Uterus (tissue), 4 donors: ENCODE measurements around the gene SUMO2. TPM values are rescaled to one million over a fixed set of nuclear protein-coding genes. Genes with fewer than 3 reads are reported as not detected.

Experiments
- DNase-seq, 2 donors: peaks; one replicate each; pipeline ENCODE4 v3.0.0-alpha.2; 2019 to 2020
- H3K27ac ChIP-seq, 2 donors: fragments of 200-600 bp; sonication (generic); 1 replicate in 1 of 2; 2 replicates in 1 of 2; pipeline ENCODE4 v1.5.1; 2016 to 2018
- H3K27me3 ChIP-seq, 2 donors: fragments of 200-600 bp; sonication (generic); one replicate each; pipeline ENCODE4 v1.5.1; 2018 to 2019; ENCODE audit warnings: control low read depth in 1 of 2
- H3K36me3 ChIP-seq, 2 donors: fragments of 200-600 bp; sonication (generic); one replicate each; pipeline ENCODE4 v1.5.1; 2019; ENCODE audit warnings: control low read depth in 1 of 2
- H3K4me1 ChIP-seq, 2 donors: fragments of 200-600 bp; sonication (generic); one replicate each; pipeline ENCODE4 v1.5.1; 2018 to 2019; ENCODE audit warnings: control low read depth in 1 of 2
- H3K4me3 ChIP-seq, 2 donors: fragments of 200-600 bp; sonication (generic); 1 replicate in 1 of 2; 2 replicates in 1 of 2; pipeline ENCODE4 v1.5.1; 2018 to 2019; ENCODE audit warnings: mild to moderate bottlenecking in 1 of 2
- H3K9me3 ChIP-seq, 2 donors: fragments of 200-600 bp; sonication (generic); one replicate each; pipeline ENCODE4 v1.5.1; 2019; ENCODE audit warnings: control low read depth in 1 of 2
- POLR2A ChIP-seq, 2 donors: fragments of 450-650 bp; IDR thresholded peaks; one replicate each; pipeline ENCODE4 v1.6.1; 2016; ENCODE audit warnings: antibody characterized with exemption in 2 of 2, mild to moderate bottlenecking in 1 of 2, moderate library complexity in 1 of 2
- intact Hi-C: fragments of 100-400 bp; cut with DNase I; formaldehyde crosslinking; loops from one replicate; pipeline ENCODE4 v1.15.1; 2023; ENCODE audit warnings: low total_unique reads
- total RNA-seq, 4 donors: library from RNA; depleted of rRNA in 3 of 4; stranded (reverse); fragments of >200 nt in 3 of 4; gene quantifications; one replicate each; pipeline versions ENCODE4 v1.1.0 to v1.2.4, GENCODE V29; 2014 to 2023
- TF ChIP-seq, protein P1 (sequence below), 4 experiments: fragments of 200-600 bp in 2 of 4; fragments of 450-650 bp in 2 of 4; sonication (generic) in 2 of 4; IDR thresholded peaks; one replicate each; pipeline ENCODE4 v1.5.1; 2016 to 2019; ENCODE audit warnings: antibody characterized with exemption in 4 of 4, mild to moderate bottlenecking in 2 of 4, moderate library complexity in 1 of 4
- donor health status: DM: yes; HTN: yes; CAD: no.

The SUMO2 gene
- total RNA-seq, 4 donors from 2014 or later, result 57.4 to 427 (median 102) TPM

- intact Hi-C loops, result no loop called here
- H3K9me3 ChIP-seq, result no peaks in the 10 kb centered on the region
- no peak for TF ChIP-seq POLR2A (IDR thresholded peaks at IDR 0.05)
- TF ChIP-seq, protein P1, sequence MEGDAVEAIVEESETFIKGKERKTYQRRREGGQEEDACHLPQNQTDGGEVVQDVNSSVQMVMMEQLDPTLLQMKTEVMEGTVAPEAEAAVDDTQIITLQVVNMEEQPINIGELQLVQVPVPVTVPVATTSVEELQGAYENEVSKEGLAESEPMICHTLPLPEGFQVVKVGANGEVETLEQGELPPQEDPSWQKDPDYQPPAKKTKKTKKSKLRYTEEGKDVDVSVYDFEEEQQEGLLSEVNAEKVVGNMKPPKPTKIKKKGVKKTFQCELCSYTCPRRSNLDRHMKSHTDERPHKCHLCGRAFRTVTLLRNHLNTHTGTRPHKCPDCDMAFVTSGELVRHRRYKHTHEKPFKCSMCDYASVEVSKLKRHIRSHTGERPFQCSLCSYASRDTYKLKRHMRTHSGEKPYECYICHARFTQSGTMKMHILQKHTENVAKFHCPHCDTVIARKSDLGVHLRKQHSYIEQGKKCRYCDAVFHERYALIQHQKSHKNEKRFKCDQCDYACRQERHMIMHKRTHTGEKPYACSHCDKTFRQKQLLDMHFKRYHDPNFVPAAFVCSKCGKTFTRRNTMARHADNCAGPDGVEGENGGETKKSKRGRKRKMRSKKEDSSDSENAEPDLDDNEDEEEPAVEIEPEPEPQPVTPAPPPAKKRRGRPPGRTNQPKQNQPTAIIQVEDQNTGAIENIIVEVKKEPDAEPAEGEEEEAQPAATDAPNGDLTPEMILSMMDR (IDR thresholded peaks at IDR 0.05), result no peak
- no peaks in the 10 kb centered on the region for H3K36me3 ChIP-seq
- no peak for DNase-seq
- no peaks in the 10 kb centered on the region for H3K4me1 ChIP-seq
- H3K27ac ChIP-seq, result no peak overlapping the region
- no peak overlapping the region for H3K4me3 ChIP-seq
- no peaks in the 10 kb centered on the region for H3K27me3 ChIP-seq
Measured at GRCh38 chr17:75227729-75228128, 45.0 kb upstream of the SUMO2 start.

DNA sequence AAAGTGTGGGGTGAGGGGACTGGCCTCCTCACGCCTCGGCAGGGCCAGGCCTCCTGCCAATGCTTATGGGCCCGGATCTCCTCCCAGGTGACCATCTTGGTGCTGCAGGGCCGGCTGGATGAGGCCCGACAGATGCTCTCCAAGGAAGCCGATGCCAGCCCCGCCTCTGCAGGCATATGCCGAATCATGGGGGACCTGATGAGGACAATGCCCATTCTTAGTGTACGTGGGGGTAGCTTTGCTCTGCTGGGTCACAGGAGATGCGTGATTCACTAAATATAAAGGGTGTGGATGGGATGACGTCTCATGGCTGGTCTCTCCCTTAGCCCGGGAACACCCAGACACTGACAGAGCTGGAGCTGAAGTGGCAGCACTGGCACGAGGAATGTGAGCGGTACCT, 42.3 kb upstream of the SUMO2 start:
- intact Hi-C loops, result no loop called here
- H3K36me3 ChIP-seq, result no peaks in the 10 kb centered on the region

GRCh38 chr17:75219815-75220214, 37.1 kb upstream of the SUMO2 start:
- intact Hi-C loops, result no loop called here
- H3K9me3 ChIP-seq, result no peaks in the 10 kb centered on the region
- H3K27me3 ChIP-seq, result no peaks in the 10 kb centered on the region
- H3K36me3 ChIP-seq, result no peaks in the 10 kb centered on the region
- H3K27ac ChIP-seq, result no peak overlapping the region
- H3K4me3 ChIP-seq, result no peak overlapping the region
- H3K4me1 ChIP-seq, result no peaks in the 10 kb centered on the region
- no peak for DNase-seq
- TF ChIP-seq, protein P1 (IDR thresholded peaks at IDR 0.05), result no peak
- TF ChIP-seq POLR2A (IDR thresholded peaks at IDR 0.05), result no peak

More for the DNA sequence above, 42.3 kb upstream of the SUMO2 start:
- Histone ChIP-seq H3K4me1 (no peaks in the 10 kb centered on the region), H3K9me3 (no peaks in the 10 kb centered on the region), H3K4me3 (no peak overlapping the region), H3K27ac (no peak overlapping the region), H3K27me3 (no peaks in the 10 kb centered on the region)
- TF ChIP-seq POLR2A (IDR thresholded peaks at IDR 0.05), result no peak
- TF ChIP-seq, protein P1 (IDR thresholded peaks at IDR 0.05), result no peak
- no peak for DNase-seq

GRCh38 chr17:75218131-75218530, 35.4 kb upstream of the SUMO2 start:
- intact Hi-C loops, result no loop called here
- TF ChIP-seq, protein P1 (IDR thresholded peaks at IDR 0.05), result no peak
- no peak for TF ChIP-seq POLR2A (IDR thresholded peaks at IDR 0.05)

GRCh38 chr17:75209061-75209460, 26.3 kb upstream of the SUMO2 start:
- Histone ChIP-seq H3K27ac (no peak overlapping the region), H3K27me3 (no peaks in the 10 kb centered on the region), H3K4me3 (no peak overlapping the region), H3K36me3 (no peaks in the 10 kb centered on the region), H3K9me3 (no peaks in the 10 kb centered on the region), H3K4me1 (no peaks in the 10 kb centered on the region)
- intact Hi-C loops, result loop anchor here (10.0 kb wide), 1 partner anchor 244 kb away; no protein-coding TSS in a partner anchor
- TF ChIP-seq POLR2A (IDR thresholded peaks at IDR 0.05), result no peak
- TF ChIP-seq, protein P1 (IDR thresholded peaks at IDR 0.05), result no peak
- no peak for DNase-seq

More at GRCh38 chr17:75218131-75218530, 35.4 kb upstream of the SUMO2 start:
- Histone ChIP-seq H3K9me3 (no peaks in the 10 kb centered on the region), H3K27me3 (no peaks in the 10 kb centered on the region), H3K36me3 (no peaks in the 10 kb centered on the region), H3K27ac (no peak overlapping the region), H3K4me1 (no peaks in the 10 kb centered on the region), H3K4me3 (no peak overlapping the region)
- no peak for DNase-seq
